Measurements from ENCODE around the gene ABCC12.

DNA sequence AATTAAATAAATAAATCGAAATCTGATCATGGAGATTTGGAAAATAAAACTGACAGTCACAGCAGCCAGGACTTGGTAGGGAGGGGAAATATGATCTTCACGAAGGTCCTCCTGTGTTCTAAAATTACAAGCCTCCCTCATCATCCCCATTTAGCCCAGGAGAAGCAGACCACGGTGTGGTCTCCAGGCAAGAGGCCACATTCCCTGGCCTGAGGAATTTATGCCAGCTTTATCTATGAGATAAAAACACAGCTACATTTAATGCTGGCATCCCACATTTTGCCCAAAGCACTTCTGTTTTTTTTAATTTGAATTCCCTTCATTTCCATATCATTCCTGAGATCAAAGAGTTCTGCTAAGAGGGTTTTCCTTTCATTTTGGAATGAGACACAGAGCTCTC lies 43.2 kb downstream of the ABCC12 start:
- TF ChIP-seq, protein P1, sequence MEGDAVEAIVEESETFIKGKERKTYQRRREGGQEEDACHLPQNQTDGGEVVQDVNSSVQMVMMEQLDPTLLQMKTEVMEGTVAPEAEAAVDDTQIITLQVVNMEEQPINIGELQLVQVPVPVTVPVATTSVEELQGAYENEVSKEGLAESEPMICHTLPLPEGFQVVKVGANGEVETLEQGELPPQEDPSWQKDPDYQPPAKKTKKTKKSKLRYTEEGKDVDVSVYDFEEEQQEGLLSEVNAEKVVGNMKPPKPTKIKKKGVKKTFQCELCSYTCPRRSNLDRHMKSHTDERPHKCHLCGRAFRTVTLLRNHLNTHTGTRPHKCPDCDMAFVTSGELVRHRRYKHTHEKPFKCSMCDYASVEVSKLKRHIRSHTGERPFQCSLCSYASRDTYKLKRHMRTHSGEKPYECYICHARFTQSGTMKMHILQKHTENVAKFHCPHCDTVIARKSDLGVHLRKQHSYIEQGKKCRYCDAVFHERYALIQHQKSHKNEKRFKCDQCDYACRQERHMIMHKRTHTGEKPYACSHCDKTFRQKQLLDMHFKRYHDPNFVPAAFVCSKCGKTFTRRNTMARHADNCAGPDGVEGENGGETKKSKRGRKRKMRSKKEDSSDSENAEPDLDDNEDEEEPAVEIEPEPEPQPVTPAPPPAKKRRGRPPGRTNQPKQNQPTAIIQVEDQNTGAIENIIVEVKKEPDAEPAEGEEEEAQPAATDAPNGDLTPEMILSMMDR (conservative IDR thresholded peaks at IDR 0.05; ENCODE audit: low read depth, low read length), result no peak
- TF ChIP-seq EZH2 (IDR thresholded peaks at IDR 0.05; ENCODE audit: borderline replicate concordance, low read depth, low read length, poor library complexity, severe bottlenecking), result no peak

Measured in A673 (cell line).